Caco-2 (cell line): ENCODE measurements around the gene PNPLA1. TPM values are rescaled to one million over a fixed set of nuclear protein-coding genes. Genes with fewer than 3 reads are reported as not detected.

Experiments used
- BruUV-seq: library from RNA; stranded (reverse); fragments of 400-500 nt; replicated peaks from 2 replicates; lab custom pipeline; 2021; lab: Mats Ljungman, UMichigan
- CTCF ChIA-PET: fragments of 300-600 bp; sonication (Branson Sonifier 250); formaldehyde crosslinking; loops from one replicate; lab custom pipeline; 2022; ENCODE audit warnings: antibody characterized with exemption; lab: Charles Lee
- POLR2A ChIA-PET: fragments of 300-600 bp; sonication (Branson Sonifier 250); formaldehyde crosslinking; loops from one replicate; lab custom pipeline; 2022; ENCODE audit warnings: antibody characterized with exemption; lab: Charles Lee
- DNase-seq, 2 experiments: peaks; one replicate each; pipeline versions ENCODE4 v3.0.0 to v3.0.0-alpha.2; 2020 to 2022
- H3K27me3 ChIP-seq: replicated peaks from 2 replicates; pipeline ENCODE4 v1.6.0; 2011; ENCODE audit warnings: low read length; ENCODE audit not compliant: control insufficient read depth, insufficient read depth
- H3K36me3 ChIP-seq: 2 replicates; pipeline ENCODE4 v1.5.1; 2011; ENCODE audit warnings: low read length; ENCODE audit not compliant: control insufficient read depth, insufficient read depth
- H3K4me1 ChIP-seq: fragments of 250-450 bp; sonication (Bioruptor Pico); 2 replicates; pipeline ENCODE4 v1.5.1; 2020; ENCODE audit warnings: mild to moderate bottlenecking
- H3K4me3 ChIP-seq: 2 replicates; pipeline ENCODE4 v1.5.1; 2011; ENCODE audit warnings: low read depth, mild to moderate bottlenecking, control low read depth, low read length
- H3K9me3 ChIP-seq: fragments of 250-450 bp; sonication (Bioruptor Pico); 2 replicates; pipeline ENCODE4 v1.5.1; 2020; ENCODE audit warnings: mild to moderate bottlenecking, moderate library complexity
- H3K27ac Mint-ChIP-seq: one replicate; pipeline ENCODE4 v1.8.0; 2022; ENCODE audit warnings: mixed read lengths; ENCODE audit not compliant: unreplicated experiment
- H3K27me3 Mint-ChIP-seq: one replicate; pipeline ENCODE4 v1.8.0; 2022; ENCODE audit warnings: mixed read lengths; ENCODE audit not compliant: insufficient read depth, unreplicated experiment
- H3K36me3 Mint-ChIP-seq: one replicate; pipeline ENCODE4 v1.8.0; 2022; ENCODE audit warnings: mild to moderate bottlenecking, mixed read lengths; ENCODE audit not compliant: insufficient read depth, unreplicated experiment
- H3K4me1 Mint-ChIP-seq: one replicate; pipeline ENCODE4 v1.8.0; 2022; ENCODE audit warnings: low read depth, mixed read lengths; ENCODE audit not compliant: unreplicated experiment
- H3K4me3 Mint-ChIP-seq: one replicate; pipeline ENCODE4 v1.8.0; 2022; ENCODE audit warnings: mild to moderate bottlenecking, moderate library complexity, mixed read lengths; ENCODE audit not compliant: unreplicated experiment
- H3K9me3 Mint-ChIP-seq: one replicate; pipeline ENCODE4 v1.8.0; 2022; ENCODE audit warnings: mixed read lengths; ENCODE audit not compliant: unreplicated experiment
- intact Hi-C: fragments of 100-400 bp; cut with micrococcal nuclease; formaldehyde crosslinking; loops from one replicate; pipeline ENCODE4 v1.10.0; 2022; ENCODE audit not compliant: unreplicated experiment
- total RNA-seq: library from RNA; stranded (reverse); gene quantifications from 2 replicates; pipeline ENCODE4 v1.2.3, GENCODE V29; 2022
- TF ChIP-seq, protein P1 (sequence below), 2 experiments: fragments of 200-600 bp in 1 of 2; IDR thresholded peaks; 1 replicate in 1 of 2; 2 replicates in 1 of 2; pipeline versions ENCODE4 v1.5.1 to v1.8.0; 2011 to 2022; ENCODE audit warnings: antibody characterized with exemption in 1 of 2, control low read depth in 1 of 2, inconsistent platforms in 1 of 2, low read depth in 1 of 2, low read length in 1 of 2, mild to moderate bottlenecking in 1 of 2, moderate library complexity in 1 of 2; ENCODE audit not compliant: insufficient read depth in 1 of 2, severe bottlenecking in 1 of 2, unreplicated experiment in 1 of 2

Gene PNPLA1
- total RNA-seq, 1 experiment from 2014 or later: 0.25 TPM

DNA sequence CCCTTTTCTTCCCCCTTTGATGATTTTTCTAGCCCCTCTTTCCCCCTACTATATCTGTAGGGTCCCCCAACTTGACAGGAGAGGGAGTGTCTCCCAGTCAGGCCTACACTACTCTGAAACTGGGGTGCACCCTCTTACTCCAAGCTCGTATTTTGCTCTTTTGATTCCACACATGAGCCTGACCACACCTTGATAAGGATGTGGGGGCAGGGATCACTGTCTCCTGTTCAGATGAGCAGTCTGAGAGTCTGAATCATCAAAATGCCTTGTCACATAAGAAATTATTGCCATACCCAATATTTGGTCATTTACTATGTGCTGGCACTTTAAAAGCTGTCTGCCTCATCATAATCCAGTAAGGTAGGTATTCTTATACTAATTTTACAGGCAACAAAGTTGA is 15.9 kb downstream of the PNPLA1 start:
- Histone ChIP-seq H3K27me3 (no peaks in the 10 kb centered on the region), H3K4me3 (no peak overlapping the region), H3K4me1 (peaks cover 12% of the 10 kb centered on the region), H3K36me3 (no peaks in the 10 kb centered on the region), H3K9me3 (no peaks in the 10 kb centered on the region)
- Mint-ChIP-seq H3K4me3 (no peak overlapping the region), H3K27me3 (no peaks in the 10 kb centered on the region), H3K27ac (no peak overlapping the region), H3K9me3 (no peaks in the 10 kb centered on the region), H3K4me1 (peaks cover 7% of the 10 kb centered on the region), H3K36me3 (no peaks in the 10 kb centered on the region)
- BruUV-seq: no TSS peak
- intact Hi-C loops: no loop called here
- TF ChIP-seq, protein P1, sequence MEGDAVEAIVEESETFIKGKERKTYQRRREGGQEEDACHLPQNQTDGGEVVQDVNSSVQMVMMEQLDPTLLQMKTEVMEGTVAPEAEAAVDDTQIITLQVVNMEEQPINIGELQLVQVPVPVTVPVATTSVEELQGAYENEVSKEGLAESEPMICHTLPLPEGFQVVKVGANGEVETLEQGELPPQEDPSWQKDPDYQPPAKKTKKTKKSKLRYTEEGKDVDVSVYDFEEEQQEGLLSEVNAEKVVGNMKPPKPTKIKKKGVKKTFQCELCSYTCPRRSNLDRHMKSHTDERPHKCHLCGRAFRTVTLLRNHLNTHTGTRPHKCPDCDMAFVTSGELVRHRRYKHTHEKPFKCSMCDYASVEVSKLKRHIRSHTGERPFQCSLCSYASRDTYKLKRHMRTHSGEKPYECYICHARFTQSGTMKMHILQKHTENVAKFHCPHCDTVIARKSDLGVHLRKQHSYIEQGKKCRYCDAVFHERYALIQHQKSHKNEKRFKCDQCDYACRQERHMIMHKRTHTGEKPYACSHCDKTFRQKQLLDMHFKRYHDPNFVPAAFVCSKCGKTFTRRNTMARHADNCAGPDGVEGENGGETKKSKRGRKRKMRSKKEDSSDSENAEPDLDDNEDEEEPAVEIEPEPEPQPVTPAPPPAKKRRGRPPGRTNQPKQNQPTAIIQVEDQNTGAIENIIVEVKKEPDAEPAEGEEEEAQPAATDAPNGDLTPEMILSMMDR (IDR thresholded peaks at IDR 0.05; ENCODE audit: insufficient read depth in 1 of 2, low read depth in 1 of 2, low read length in 1 of 2, severe bottlenecking in 1 of 2, unreplicated experiment in 1 of 2): no peak
- no peak for DNase-seq
- ChIA-PET POLR2A (no interaction called here), CTCF (interaction anchor here (1.4 kb wide), 1 partner anchor 17 kb away, joined by 4 read pairs; no protein-coding TSS in a partner anchor)

DNA sequence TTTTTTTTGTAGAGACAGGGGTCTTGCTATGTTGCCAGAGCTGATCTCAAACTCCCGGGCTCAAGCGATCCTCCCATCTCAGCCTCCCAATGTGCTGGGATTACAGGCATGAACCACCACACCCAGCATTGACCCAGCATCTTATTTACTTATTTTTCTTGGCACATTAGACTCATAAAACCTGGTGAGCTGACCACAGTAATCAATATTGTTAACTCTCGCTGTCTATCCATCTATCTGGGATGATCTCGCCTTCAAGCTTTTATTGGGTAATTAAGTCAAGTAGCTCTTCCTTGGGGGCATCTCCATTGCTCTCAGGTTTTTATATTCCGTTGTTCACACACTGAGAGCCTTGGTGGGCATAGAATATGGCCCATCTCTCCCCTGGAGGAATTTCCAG is 17.0 kb downstream of the PNPLA1 start:
- H3K36me3 Mint-ChIP-seq: no peaks in the 10 kb centered on the region
- no peak overlapping the region for H3K27ac Mint-ChIP-seq
- no peaks in the 10 kb centered on the region for H3K9me3 Mint-ChIP-seq
- no TSS peak for BruUV-seq
- H3K4me3 ChIP-seq: no peak overlapping the region
- peaks cover 7% of the 10 kb centered on the region for H3K4me1 Mint-ChIP-seq
- intact Hi-C loops: no loop called here
- TF ChIP-seq, protein P1 (IDR thresholded peaks at IDR 0.05; ENCODE audit: insufficient read depth in 1 of 2, low read depth in 1 of 2, low read length in 1 of 2, severe bottlenecking in 1 of 2, unreplicated experiment in 1 of 2): no peak
- no peak for DNase-seq
- ChIA-PET POLR2A (no interaction called here), CTCF (interaction anchor here (0.6 to 1.4 kb wide), 2 partner anchors 16 to 77 kb away, joined by 4 to 10 read pairs; no protein-coding TSS in a partner anchor)
- no peaks in the 10 kb centered on the region for H3K36me3 ChIP-seq
- H3K27me3 ChIP-seq: no peaks in the 10 kb centered on the region
- no peaks in the 10 kb centered on the region for H3K9me3 ChIP-seq
- H3K4me1 ChIP-seq: peaks cover 17% of the 10 kb centered on the region
- H3K4me3 Mint-ChIP-seq: no peak overlapping the region
- no peaks in the 10 kb centered on the region for H3K27me3 Mint-ChIP-seq

DNA sequence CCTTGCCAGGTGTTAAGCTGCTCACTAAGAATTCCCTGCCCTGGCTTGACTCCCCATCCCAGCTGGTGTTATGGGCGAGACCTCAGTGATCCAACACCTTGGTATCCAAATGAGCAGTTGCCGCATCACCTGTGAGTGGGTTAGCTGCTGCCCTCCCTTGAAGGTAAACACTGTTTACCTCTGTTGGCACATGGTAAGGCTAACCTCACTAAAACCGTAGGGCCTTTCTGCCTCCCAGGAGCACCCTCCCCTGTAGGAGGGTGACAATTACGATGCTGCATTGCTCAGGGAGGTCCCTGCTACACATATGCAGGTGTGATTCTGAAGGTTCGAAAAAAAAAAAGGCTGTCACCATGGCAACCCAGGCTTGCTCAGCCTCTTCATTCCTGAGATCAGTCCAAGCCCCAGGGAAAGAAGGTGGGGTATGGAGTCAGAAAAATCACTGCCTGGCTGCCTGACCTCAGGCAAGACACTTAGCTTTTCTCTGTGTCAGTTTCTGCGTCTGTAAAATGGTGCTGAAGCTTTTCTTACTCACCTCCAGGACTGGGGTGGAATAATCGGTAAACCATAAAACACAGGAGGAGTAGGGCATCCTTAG is 19.5 kb downstream of the PNPLA1 start:
- Histone ChIP-seq H3K4me3 (no peak overlapping the region), H3K36me3 (no peaks in the 10 kb centered on the region), H3K9me3 (no peaks in the 10 kb centered on the region), H3K27me3 (no peaks in the 10 kb centered on the region), H3K4me1 (peaks cover 17% of the 10 kb centered on the region)
- CTCF ChIA-PET: interaction anchor here (1.5 kb wide), 1 partner anchor 13 kb away, joined by 3 read pairs; no protein-coding TSS in a partner anchor
- peaks cover 7% of the 10 kb centered on the region for H3K4me1 Mint-ChIP-seq
- POLR2A ChIA-PET: no interaction called here
- no peak overlapping the region for H3K4me3 Mint-ChIP-seq
- no peaks in the 10 kb centered on the region for H3K36me3 Mint-ChIP-seq
- intact Hi-C loops: no loop called here
- peak in 1 of 2 experiments; percentile 44 for DNase-seq
- no peaks in the 10 kb centered on the region for H3K9me3 Mint-ChIP-seq
- no TSS peak for BruUV-seq
- TF ChIP-seq, protein P1 (IDR thresholded peaks at IDR 0.05; ENCODE audit: insufficient read depth in 1 of 2, low read depth in 1 of 2, low read length in 1 of 2, severe bottlenecking in 1 of 2, unreplicated experiment in 1 of 2): no peak
- H3K27ac Mint-ChIP-seq: no peak overlapping the region
- no peaks in the 10 kb centered on the region for H3K27me3 Mint-ChIP-seq
